ENCODE measurements around the gene CCT5.

The CCT5 gene

DNA sequence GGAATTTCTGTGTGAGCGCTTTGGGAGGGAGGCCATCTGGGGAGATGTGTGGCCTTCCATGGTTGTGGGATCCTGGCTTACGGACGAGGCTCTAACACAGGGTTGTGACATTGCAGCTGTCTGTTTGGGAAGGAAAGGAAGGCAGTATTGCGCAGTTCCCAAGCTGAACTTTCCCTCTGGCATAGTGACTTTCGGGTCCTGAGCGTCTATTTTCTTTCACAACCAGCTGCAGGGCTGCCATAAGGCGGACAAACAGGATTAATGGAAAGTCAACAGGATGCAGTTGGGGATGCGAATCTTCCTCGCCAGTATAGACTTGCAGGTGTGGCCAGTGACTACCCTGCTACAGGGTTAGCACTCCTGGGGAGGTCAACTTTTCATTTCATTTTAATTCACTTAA lies 25.9 kb downstream of the CCT5 start:
- TF ChIP-seq, protein P1, sequence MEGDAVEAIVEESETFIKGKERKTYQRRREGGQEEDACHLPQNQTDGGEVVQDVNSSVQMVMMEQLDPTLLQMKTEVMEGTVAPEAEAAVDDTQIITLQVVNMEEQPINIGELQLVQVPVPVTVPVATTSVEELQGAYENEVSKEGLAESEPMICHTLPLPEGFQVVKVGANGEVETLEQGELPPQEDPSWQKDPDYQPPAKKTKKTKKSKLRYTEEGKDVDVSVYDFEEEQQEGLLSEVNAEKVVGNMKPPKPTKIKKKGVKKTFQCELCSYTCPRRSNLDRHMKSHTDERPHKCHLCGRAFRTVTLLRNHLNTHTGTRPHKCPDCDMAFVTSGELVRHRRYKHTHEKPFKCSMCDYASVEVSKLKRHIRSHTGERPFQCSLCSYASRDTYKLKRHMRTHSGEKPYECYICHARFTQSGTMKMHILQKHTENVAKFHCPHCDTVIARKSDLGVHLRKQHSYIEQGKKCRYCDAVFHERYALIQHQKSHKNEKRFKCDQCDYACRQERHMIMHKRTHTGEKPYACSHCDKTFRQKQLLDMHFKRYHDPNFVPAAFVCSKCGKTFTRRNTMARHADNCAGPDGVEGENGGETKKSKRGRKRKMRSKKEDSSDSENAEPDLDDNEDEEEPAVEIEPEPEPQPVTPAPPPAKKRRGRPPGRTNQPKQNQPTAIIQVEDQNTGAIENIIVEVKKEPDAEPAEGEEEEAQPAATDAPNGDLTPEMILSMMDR (IDR thresholded peaks at IDR 0.05; ENCODE audit: insufficient read depth, low read length, missing control alignments), result no peak
- no peak overlapping the region for H3K4me3 ChIP-seq (ENCODE audit: low read depth, low read length)
- ChIA-PET CTCF (interaction anchor here (1.0 to 1.4 kb wide), 2 partner anchors 8 to 10 kb away, joined by 3 to 5 read pairs; no protein-coding TSS in a partner anchor), POLR2A (no interaction called here)
- DNase-seq (ENCODE audit: low read depth, low spot score), result no peak

DNA sequence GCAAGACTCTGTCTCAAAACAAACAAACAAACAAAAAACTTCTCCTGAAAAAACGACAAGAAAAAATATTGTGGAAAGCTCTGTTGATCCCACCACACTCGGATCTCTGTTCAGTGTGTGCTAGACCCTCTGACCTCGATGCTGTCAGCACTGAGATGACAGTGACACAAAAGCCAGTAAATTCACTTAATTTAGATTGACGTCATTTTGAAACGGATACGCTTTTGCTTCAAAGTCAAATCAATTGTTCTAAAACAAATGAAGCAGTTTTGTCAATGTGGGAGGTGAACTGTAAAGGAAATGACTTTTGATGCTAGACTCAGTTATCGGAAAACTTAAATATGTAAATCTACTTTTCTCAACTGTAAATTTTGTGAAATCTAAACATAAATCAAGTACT lies 26.6 kb downstream of the CCT5 start:
- ChIA-PET POLR2A (no interaction called here), CTCF (interaction anchor here (1.7 kb wide), 1 partner anchor 147 kb away, joined by 4 read pairs; no protein-coding TSS in a partner anchor)
- no peak overlapping the region for H3K4me3 ChIP-seq (ENCODE audit: low read depth, low read length)
- TF ChIP-seq, protein P1 (IDR thresholded peaks at IDR 0.05; ENCODE audit: insufficient read depth, low read length, missing control alignments), result no peak
- DNase-seq (ENCODE audit: low read depth, low spot score), result no peak

DNA sequence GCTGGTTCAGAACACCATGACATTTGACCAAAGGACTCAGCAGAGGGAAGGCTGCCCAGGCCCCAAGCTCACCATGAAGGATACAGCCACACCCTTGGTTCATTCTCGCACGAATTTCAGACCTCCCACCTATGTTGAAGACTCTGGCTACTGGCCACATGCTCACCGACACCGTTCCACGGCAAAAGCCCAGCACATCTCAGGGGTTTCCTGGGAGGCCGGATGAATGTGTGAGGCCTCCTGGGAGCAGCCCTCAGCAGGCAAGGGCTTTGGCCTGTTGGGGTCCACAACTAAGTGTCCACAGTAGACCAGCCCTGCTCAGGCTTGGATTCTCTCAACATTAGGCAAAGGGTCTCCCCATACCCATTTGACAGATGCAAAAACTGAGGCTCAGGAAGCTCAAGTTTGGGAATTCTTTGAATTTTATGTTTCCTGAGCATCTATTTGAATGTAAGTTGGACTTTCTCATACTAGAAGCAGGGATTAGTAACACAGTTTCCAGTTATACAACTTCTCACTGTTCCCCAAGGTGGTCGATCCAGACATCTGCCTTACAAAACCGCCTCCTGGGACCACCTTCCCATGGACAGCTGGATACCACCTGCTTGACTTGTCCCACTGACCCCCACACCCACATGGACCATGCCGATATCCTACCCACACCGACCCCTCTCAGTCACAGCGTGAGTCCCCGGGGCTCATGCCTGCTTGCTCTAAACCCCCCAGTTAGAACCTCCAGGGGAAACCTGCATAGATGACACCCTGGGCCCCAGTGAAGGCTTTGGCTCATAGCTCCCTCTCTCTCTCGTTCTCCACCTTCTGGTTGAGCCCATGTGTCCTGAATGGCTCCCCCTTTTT lies 27.9 kb downstream of the CCT5 start:
- POLR2A ChIA-PET, result no interaction called here
- CTCF ChIA-PET, result interaction anchor here (1.0 to 1.7 kb wide), 2 partner anchors 10 to 145 kb away, joined by 4 read pairs; no protein-coding TSS in a partner anchor

DNA sequence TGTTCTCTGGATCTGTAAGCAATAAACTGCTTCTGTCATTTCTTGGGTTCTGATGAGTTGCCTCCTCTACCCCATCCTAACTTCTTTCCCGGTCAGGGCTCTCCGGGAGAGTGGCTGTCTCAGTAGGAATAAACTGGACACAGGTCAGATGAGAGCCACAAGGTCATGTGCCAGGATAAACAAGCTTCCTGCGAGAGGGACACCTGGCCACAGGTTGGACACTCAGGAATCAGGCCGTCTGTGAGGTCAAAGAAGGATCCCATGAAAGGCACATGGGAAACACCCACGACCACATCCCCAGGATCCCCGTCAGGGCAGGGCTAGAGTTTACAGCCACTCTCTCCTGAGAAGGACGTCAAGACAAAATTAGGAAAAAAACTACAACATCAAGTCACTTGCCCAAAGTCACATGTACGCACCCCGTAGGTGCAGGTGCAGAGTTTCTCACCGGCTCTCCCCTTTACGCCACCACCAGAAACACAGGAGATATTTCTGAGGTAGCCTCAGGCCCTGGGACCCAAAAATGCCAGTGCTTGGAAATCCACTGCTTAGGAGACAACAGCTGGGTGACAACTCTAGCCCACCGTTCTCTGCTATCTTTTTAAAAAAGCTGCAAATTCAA lies 28.7 kb downstream of the CCT5 start:
- POLR2A ChIA-PET, result no interaction called here
- no peak for DNase-seq (ENCODE audit: low read depth, low spot score)
- TF ChIP-seq, protein P1 (IDR thresholded peaks at IDR 0.05; ENCODE audit: insufficient read depth, low read length, missing control alignments), result no peak
- CTCF ChIA-PET, result interaction anchor here (1.0 to 6.7 kb wide), 3 partner anchors 9 to 145 kb away, joined by 4 to 163 read pairs (median 4); no protein-coding TSS in a partner anchor
- no peak overlapping the region for H3K4me3 ChIP-seq (ENCODE audit: low read depth, low read length)

More for the DNA sequence above, 27.9 kb downstream of the CCT5 start:
- no peak overlapping the region for H3K4me3 ChIP-seq (ENCODE audit: low read depth, low read length)
- TF ChIP-seq, protein P1 (IDR thresholded peaks at IDR 0.05; ENCODE audit: insufficient read depth, low read length, missing control alignments), result no peak
- DNase-seq (ENCODE audit: low read depth, low spot score), result no peak

DNA sequence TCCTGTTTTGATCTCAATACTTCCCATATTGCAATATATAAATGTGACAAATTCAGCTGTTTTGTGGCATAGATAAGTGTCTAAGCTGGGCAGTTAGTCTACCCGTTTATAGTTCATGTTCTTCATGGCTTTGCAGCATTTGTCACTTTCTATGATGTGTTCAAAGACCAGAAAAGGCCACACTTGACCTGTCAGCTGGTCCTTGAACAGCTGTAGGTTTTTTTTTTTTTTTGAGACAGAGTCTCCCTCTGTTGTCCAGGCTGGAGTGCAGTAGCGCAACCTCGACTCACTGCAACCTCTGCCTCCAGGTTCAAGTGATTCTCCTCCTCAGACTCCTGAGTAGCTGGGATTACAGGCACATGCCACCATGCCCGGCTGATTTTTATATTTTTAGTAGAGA lies 29.2 kb downstream of the CCT5 start:
- CTCF ChIA-PET, result interaction anchor here (1.0 to 6.7 kb wide), 3 partner anchors 8 to 144 kb away, joined by 4 to 163 read pairs (median 4); no protein-coding TSS in a partner anchor
- H3K4me3 ChIP-seq (ENCODE audit: low read depth, low read length), result no peak overlapping the region
- TF ChIP-seq, protein P1 (IDR thresholded peaks at IDR 0.05; ENCODE audit: insufficient read depth, low read length, missing control alignments), result no peak
- POLR2A ChIA-PET, result no interaction called here
- no peak for DNase-seq (ENCODE audit: low read depth, low spot score)
